A549 treated with dexamethasone at 1 μM for 4 hours (cell line): ENCODE results near the gene LMAN2. TPM values are rescaled to one million over a fixed set of nuclear protein-coding genes. Genes with fewer than 3 reads are reported as not detected.

ENCODE experiments used
- total RNA-seq: library from RNA; stranded (reverse); fragments of 200-300 nt; extraction: Qiagen RNA extraction; gene quantifications from 5 replicates; pipeline ENCODE4 v1.2.3, GENCODE V29; 2022

The LMAN2 gene
- total RNA-seq, result 200 to 231 TPM (median 213 TPM) in 5 replicates

GRCh38 chr5:177351392-177352329 is at the start of gene LMAN2:
Gene LMAN2, minus strand, starts transcription at chr5:177351668. Its CDS starts 21 bp downstream, at chr5:177351647.

GRCh38 chr5:177399997-177400868 is 48.8 kb upstream of the LMAN2 start, which contains the start of gene PFN3:
Gene PFN3, minus strand, starts transcription at chr5:177400661. Its CDS starts 85 bp downstream, at chr5:177400576.

GRCh38 chr5:177384134-177384533 is 32.7 kb upstream of the LMAN2 start, which contains the start of gene SLC34A1:
Gene SLC34A1, plus strand, starts transcription at chr5:177384434. Its CDS starts 1,308 bp downstream, at chr5:177385742.

GRCh38 chr5:177357459-177358351 is 6.2 kb upstream of the LMAN2 start, which contains the start of gene RGS14:
Gene RGS14, plus strand, starts transcription at chr5:177357924. Its CDS starts 101 bp downstream, at chr5:177358025.

GRCh38 chr5:177311723-177312648 is 39.5 kb downstream of the LMAN2 start, which contains the start of gene MXD3:
Gene MXD3, minus strand, starts transcription at chr5:177311898. Its CDS starts 68 bp downstream, at chr5:177311830.

GRCh38 chr5:177303121-177303924 is 48.1 kb downstream of the LMAN2 start, which contains the start of the genes PRELID1 and RAB24:
Gene PRELID1, plus strand, starts transcription at chr5:177303799. Its CDS starts 187 bp downstream, at chr5:177303986.
Gene RAB24, minus strand, starts transcription at chr5:177303719. Its CDS starts 431 bp downstream, at chr5:177303288.

Other genes starting within 250 kb of the LMAN2 start
- 15.6 to 25.6 TPM (median 22.5 TPM) in 5 replicates for gene NSD1, start 217.9 kb downstream of the LMAN2 start, total RNA-seq
- gene RAB24, start 47.9 kb downstream of the LMAN2 start, total RNA-seq, result 17.7 to 25.7 TPM (median 23.5 TPM) in 5 replicates
- gene PRELID1, start 47.9 kb downstream of the LMAN2 start, total RNA-seq, result 272 to 376 TPM (median 337 TPM) in 5 replicates
- 10.4 to 18.0 TPM (median 15.6 TPM) in 5 replicates for gene MXD3, start 39.8 kb downstream of the LMAN2 start, total RNA-seq
- 4.1 to 6.2 TPM (median 4.7 TPM) in 5 replicates for gene RGS14, start 6.3 kb upstream of the LMAN2 start, total RNA-seq
- gene SLC34A1, start 32.8 kb upstream of the LMAN2 start, total RNA-seq, result not detected in 5 replicates
- not detected in 5 replicates for gene PFN3, start 49.0 kb upstream of the LMAN2 start, total RNA-seq
- 14.4 to 21.3 TPM (median 19.4 TPM) in 5 replicates for gene F12, start 57.9 kb upstream of the LMAN2 start, total RNA-seq
- gene GRK6, start 75.0 kb upstream of the LMAN2 start, total RNA-seq, result 17.2 to 26.5 TPM (median 25.4 TPM) in 5 replicates
- 13.0 to 28.8 TPM (median 25.0 TPM) in 5 replicates for gene PRR7, start 95.1 kb upstream of the LMAN2 start, total RNA-seq
- 49.5 to 81.7 TPM (median 75.9 TPM) in 5 replicates for gene DBN1, start 122.0 kb upstream of the LMAN2 start, total RNA-seq
- gene PDLIM7, start 145.9 kb upstream of the LMAN2 start, total RNA-seq, result 68.9 to 94.5 TPM (median 82.0 TPM) in 5 replicates
- gene DOK3, start 158.2 kb upstream of the LMAN2 start, total RNA-seq, result 1.8 to 5.4 TPM (median 3.9 TPM) in 5 replicates
- 77.4 to 99.6 TPM (median 94.7 TPM) in 5 replicates for gene DDX41, start 165.3 kb upstream of the LMAN2 start, total RNA-seq
- gene FAM193B, start 202.9 kb upstream of the LMAN2 start, total RNA-seq, result 14.0 to 33.5 TPM (median 31.7 TPM) in 5 replicates
- gene TMED9, start 240.5 kb upstream of the LMAN2 start, total RNA-seq, result 234 to 317 TPM (median 245 TPM) in 5 replicates
- gene B4GALT7, start 248.5 kb upstream of the LMAN2 start, total RNA-seq, result 18.6 to 27.3 TPM (median 25.4 TPM) in 5 replicates